Germinal center (tissue), 1 donor: ENCODE measurements around the gene HTR4.
"Not testable (repeated sequence)": the region's sequence is repeated elsewhere in the genome, so short reads cannot be mapped to it uniquely, and the experiment has no call there.

ENCODE experiments used
- DNase-seq: peaks from one replicate; pipeline ENCODE4 v3.0.0; 2012; ENCODE audit warnings: mixed read lengths, low spot score

The HTR4 gene

GRCh38 chr5:148474025-148474511 lies 180.3 kb downstream of the HTR4 start:
- DNase-seq: no peak

- DNase-seq: no peak
These were observed 182.9 kb downstream of the HTR4 start for GRCh38 chr5:148471379-148471778.

GRCh38 chr5:148469501-148469935 lies 184.8 kb downstream of the HTR4 start:
- no peak for DNase-seq

GRCh38 chr5:148468746-148469145 lies 185.6 kb downstream of the HTR4 start:
- DNase-seq: not testable (repeated sequence)

GRCh38 chr5:148467958-148468357 lies 186.4 kb downstream of the HTR4 start:
- no peak for DNase-seq

GRCh38 chr5:148466236-148466580 lies 188.1 kb downstream of the HTR4 start:
- DNase-seq: no peak

- no peak for DNase-seq
These were observed 188.7 kb downstream of the HTR4 start for GRCh38 chr5:148465381-148466235.

GRCh38 chr5:148459669-148460068 lies 194.7 kb downstream of the HTR4 start:
- DNase-seq: no peak

GRCh38 chr5:148458036-148458888 lies 196.1 kb downstream of the HTR4 start:
- DNase-seq: no peak

- peak; percentile 37 for DNase-seq
These were observed 197.1 kb downstream of the HTR4 start for GRCh38 chr5:148457183-148457620.

- DNase-seq: no peak
These were observed 199.1 kb downstream of the HTR4 start for GRCh38 chr5:148455185-148455584.

GRCh38 chr5:148454576-148454975 lies 199.8 kb downstream of the HTR4 start:
- DNase-seq: no peak

- DNase-seq: no peak
These were observed 201.7 kb downstream of the HTR4 start for GRCh38 chr5:148452499-148453193.

- no peak for DNase-seq
These were observed 207.7 kb downstream of the HTR4 start for GRCh38 chr5:148446611-148447010.

GRCh38 chr5:148445578-148445977 lies 208.7 kb downstream of the HTR4 start:
- DNase-seq: no peak

- DNase-seq: peak; percentile 37
These were observed 210.3 kb downstream of the HTR4 start for GRCh38 chr5:148443998-148444397.

- DNase-seq: no peak
These were observed 211.1 kb downstream of the HTR4 start for GRCh38 chr5:148443241-148443640.

- no peak for DNase-seq
These were observed 215.4 kb downstream of the HTR4 start for GRCh38 chr5:148438933-148439332.

GRCh38 chr5:148437249-148437648 lies 217.1 kb downstream of the HTR4 start:
- DNase-seq: no peak

GRCh38 chr5:148436029-148436428 lies 218.3 kb downstream of the HTR4 start:
- no peak for DNase-seq

- no peak for DNase-seq
These were observed 220.5 kb downstream of the HTR4 start for GRCh38 chr5:148433826-148434225.
